Thyroid gland (tissue), 4 donors: ENCODE results near the gene GAREM1. TPM values are rescaled to one million over a fixed set of nuclear protein-coding genes. Genes with fewer than 3 reads are reported as not detected.
A peak's percentile ranks its signal among the peaks of the same experiment; 100 is the strongest.

Source experiments
- DNase-seq, 2 donors: peaks; one replicate each; pipeline ENCODE4 v3.0.0-alpha.2; 2019
- H3K27ac ChIP-seq, 3 donors: fragments of 200-600 bp; sonication (generic); 1 replicate in 2 of 3; 2 replicates in 1 of 3; pipeline ENCODE4 v1.5.1; 2016 to 2019; ENCODE audit warnings: mild to moderate bottlenecking in 1 of 3, moderate library complexity in 1 of 3
- H3K27me3 ChIP-seq: fragments of 200-600 bp; sonication (generic); one replicate; pipeline ENCODE4 v1.5.1; 2019
- H3K36me3 ChIP-seq, 2 donors: fragments of 200-600 bp; sonication (generic); one replicate each; pipeline ENCODE4 v1.5.1; 2016 to 2019
- H3K4me1 ChIP-seq, 2 donors: fragments of 200-600 bp; sonication (generic); one replicate each; pipeline ENCODE4 v1.5.1; 2017 to 2019
- H3K4me3 ChIP-seq, 3 donors: fragments of 200-600 bp; sonication (generic); replicated peaks in 1 of 3; 1 replicate in 2 of 3; 2 replicates in 1 of 3; pipeline ENCODE4 v1.5.1; 2016; ENCODE audit warnings: mild to moderate bottlenecking in 1 of 3
- H3K9me3 ChIP-seq: fragments of 200-600 bp; sonication (generic); one replicate; pipeline ENCODE4 v1.5.1; 2017
- POLR2A ChIP-seq, 2 donors: fragments of 450-650 bp; IDR thresholded peaks; one replicate each; pipeline ENCODE4 v1.6.1; 2017; ENCODE audit warnings: antibody characterized with exemption in 2 of 2, mild to moderate bottlenecking in 2 of 2, moderate library complexity in 1 of 2
- WGBS, 2 donors: methylation state at CpG; one replicate each; pipeline ENCODE4 v1.1.5; 2017; 5-methylcytosine and 5-hydroxymethylcytosine counted together
- intact Hi-C: fragments of 100-400 bp; cut with DNase I; formaldehyde crosslinking; loops from one replicate; pipeline ENCODE4 v1.15.1; 2023
- total RNA-seq, 4 donors: library from RNA; depleted of rRNA; stranded (reverse); fragments of >200 nt; gene quantifications; one replicate each; pipeline ENCODE4 v1.2.3, GENCODE V29; 2016
- TF ChIP-seq, protein P1 (sequence below), 6 experiments: fragments of 200-600 bp in 3 of 6; fragments of 450-650 bp in 3 of 6; sonication (generic) in 3 of 6; IDR thresholded peaks; one replicate each; pipeline ENCODE4 v1.5.1; 2016 to 2019; ENCODE audit warnings: antibody characterized with exemption in 6 of 6, mild to moderate bottlenecking in 2 of 6, inconsistent platforms in 1 of 6, moderate library complexity in 1 of 6

The GAREM1 gene
- total RNA-seq, 4 donors from 2014 or later, result 4.6 to 6.8 (median 5.8) TPM

DNA sequence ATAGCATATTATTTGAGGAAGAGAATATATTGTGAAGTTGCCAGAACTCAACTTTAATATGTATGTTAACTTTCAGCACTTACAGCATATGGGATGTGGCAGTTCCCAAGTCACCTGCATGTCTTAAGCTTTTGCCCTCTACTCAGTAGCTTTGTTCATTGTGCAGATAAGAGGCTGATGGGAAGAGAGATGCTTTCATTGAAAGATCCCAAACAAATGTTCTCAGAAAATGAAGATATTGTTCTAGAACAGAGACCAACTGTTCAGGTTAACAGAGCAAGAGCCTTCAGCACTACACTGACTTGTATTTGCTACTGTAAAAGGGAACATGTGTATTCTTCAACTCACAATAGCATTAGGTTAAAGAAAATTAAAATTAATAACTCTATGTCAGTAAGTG, 28.1 kb downstream of the GAREM1 start:
- H3K9me3 ChIP-seq, result no peaks in the 10 kb centered on the region
- no peak for DNase-seq
- H3K27me3 ChIP-seq, result no peaks in the 10 kb centered on the region
- TF ChIP-seq, protein P1, sequence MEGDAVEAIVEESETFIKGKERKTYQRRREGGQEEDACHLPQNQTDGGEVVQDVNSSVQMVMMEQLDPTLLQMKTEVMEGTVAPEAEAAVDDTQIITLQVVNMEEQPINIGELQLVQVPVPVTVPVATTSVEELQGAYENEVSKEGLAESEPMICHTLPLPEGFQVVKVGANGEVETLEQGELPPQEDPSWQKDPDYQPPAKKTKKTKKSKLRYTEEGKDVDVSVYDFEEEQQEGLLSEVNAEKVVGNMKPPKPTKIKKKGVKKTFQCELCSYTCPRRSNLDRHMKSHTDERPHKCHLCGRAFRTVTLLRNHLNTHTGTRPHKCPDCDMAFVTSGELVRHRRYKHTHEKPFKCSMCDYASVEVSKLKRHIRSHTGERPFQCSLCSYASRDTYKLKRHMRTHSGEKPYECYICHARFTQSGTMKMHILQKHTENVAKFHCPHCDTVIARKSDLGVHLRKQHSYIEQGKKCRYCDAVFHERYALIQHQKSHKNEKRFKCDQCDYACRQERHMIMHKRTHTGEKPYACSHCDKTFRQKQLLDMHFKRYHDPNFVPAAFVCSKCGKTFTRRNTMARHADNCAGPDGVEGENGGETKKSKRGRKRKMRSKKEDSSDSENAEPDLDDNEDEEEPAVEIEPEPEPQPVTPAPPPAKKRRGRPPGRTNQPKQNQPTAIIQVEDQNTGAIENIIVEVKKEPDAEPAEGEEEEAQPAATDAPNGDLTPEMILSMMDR (IDR thresholded peaks at IDR 0.05), result no peak
- no peak for TF ChIP-seq POLR2A (IDR thresholded peaks at IDR 0.05)
- intact Hi-C loops, result no loop called here
- H3K4me1 ChIP-seq, result no peaks in the 10 kb centered on the region
- H3K36me3 ChIP-seq, result no peaks in the 10 kb centered on the region
- H3K27ac ChIP-seq, result no peak overlapping the region
- no peak overlapping the region for H3K4me3 ChIP-seq

DNA sequence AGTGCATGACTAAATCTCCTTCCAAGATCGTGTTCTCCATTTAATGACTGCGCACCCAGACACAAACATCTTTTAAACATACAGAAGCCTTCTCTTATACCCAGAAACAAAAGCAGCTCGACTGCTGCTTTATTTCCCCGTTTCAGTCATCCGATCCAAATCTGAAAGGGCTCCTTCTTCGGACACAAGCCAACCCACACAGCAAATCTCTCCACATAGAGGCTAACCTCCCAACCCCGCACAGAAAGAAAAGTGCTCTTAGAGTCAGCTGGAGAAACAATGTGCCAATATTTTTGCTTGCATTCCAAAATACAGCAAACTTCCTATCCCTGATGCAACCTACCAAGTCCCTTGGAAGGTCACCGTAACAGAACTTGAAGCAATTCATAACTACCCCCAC, 29.1 kb downstream of the GAREM1 start:
- no peak for DNase-seq
- Histone ChIP-seq H3K4me3 (no peak overlapping the region), H3K9me3 (no peaks in the 10 kb centered on the region), H3K27me3 (no peaks in the 10 kb centered on the region), H3K27ac (no peak overlapping the region), H3K4me1 (no peaks in the 10 kb centered on the region), H3K36me3 (no peaks in the 10 kb centered on the region)
- intact Hi-C loops, result no loop called here
- WGBS, 2 donors, result 79 to 81% methylated on average over 8 of the region's 8 CpGs
- no peak for TF ChIP-seq POLR2A (IDR thresholded peaks at IDR 0.05)
- TF ChIP-seq, protein P1 (IDR thresholded peaks at IDR 0.05), result no peak

DNA sequence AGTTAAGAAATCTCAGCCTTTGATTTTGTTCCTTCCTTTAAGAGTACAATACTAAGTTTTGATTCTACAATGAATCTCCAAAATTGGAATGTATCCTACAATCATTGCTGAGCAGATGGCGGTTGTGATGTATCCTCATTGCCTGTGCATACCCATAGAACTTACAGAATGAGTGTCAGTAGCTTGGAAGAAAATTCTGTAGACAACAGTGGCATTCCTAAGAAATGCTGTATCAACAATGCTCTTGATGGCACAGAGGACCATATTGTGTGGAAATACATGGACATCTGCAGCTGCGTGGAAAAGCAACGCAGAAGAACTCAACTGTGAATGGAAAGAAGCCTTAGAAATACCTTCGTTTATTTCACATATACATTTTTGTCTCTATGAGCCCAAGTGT, 30.2 kb downstream of the GAREM1 start:
- Histone ChIP-seq H3K9me3 (no peaks in the 10 kb centered on the region), H3K36me3 (no peaks in the 10 kb centered on the region), H3K4me1 (no peaks in the 10 kb centered on the region), H3K27me3 (no peaks in the 10 kb centered on the region), H3K27ac (no peak overlapping the region), H3K4me3 (no peak overlapping the region)
- intact Hi-C loops, result no loop called here
- no peak for TF ChIP-seq POLR2A (IDR thresholded peaks at IDR 0.05)
- TF ChIP-seq, protein P1 (IDR thresholded peaks at IDR 0.05), result no peak
- no peak for DNase-seq
- WGBS, 2 donors, result 96% methylated on average over 4 of the region's 4 CpGs

DNA sequence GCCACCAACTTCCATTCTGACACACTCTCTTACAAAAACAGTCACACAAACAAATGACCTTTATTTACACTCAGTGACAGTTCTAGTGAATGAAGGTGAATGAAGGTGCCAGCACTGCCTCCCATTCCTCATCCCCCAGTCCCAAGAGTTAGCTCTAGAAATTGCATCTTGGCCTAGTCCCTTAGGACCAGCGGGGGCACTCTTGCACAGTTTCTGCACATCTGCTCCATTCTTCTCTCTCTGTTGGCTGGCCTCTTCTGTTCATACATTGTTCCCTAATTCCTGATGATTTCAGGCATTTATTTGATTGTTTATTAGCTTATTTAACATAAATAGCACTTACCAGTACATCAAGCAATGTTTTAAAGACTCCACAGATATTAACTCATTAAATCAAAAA, 30.9 kb downstream of the GAREM1 start:
- 95 to 100% methylated on average over 1 of the region's 1 CpG for WGBS, 2 donors

DNA sequence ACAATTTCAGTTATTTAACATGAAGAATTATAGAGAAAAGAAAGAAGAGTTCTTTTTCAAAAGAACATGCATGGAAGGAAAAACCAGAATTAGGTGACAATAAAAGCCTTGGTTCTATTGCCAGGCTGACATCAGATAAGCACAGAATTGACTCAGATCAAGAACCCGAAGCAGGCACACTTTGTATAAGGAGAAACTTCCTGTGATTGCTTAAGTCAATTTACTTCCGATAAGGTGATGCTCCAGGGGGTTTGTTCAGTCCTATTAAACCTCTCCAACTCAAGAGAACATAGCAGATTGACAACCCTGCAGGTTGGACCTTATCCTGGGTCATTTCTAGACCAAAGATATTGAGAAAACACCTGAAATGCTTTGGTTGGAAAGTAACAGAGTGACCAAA, 31.4 kb downstream of the GAREM1 start:
- 82% methylated on average over 2 of the region's 2 CpGs for WGBS, 2 donors
- no peak overlapping the region for H3K4me3 ChIP-seq
- no peaks in the 10 kb centered on the region for H3K36me3 ChIP-seq
- DNase-seq, result no peak
- no peak overlapping the region for H3K27ac ChIP-seq
- H3K9me3 ChIP-seq, result no peaks in the 10 kb centered on the region
- no peaks in the 10 kb centered on the region for H3K27me3 ChIP-seq
- no peak for TF ChIP-seq POLR2A (IDR thresholded peaks at IDR 0.05)
- H3K4me1 ChIP-seq, result no peaks in the 10 kb centered on the region
- intact Hi-C loops, result no loop called here

More for the DNA sequence above, 30.9 kb downstream of the GAREM1 start:
- no peak overlapping the region for H3K27ac ChIP-seq
- no peaks in the 10 kb centered on the region for H3K36me3 ChIP-seq
- TF ChIP-seq POLR2A (IDR thresholded peaks at IDR 0.05), result no peak
- TF ChIP-seq, protein P1 (IDR thresholded peaks at IDR 0.05), result peak in 1 of 6 experiments; percentile 23
- peak in 1 of 2 donors; percentile 7 for DNase-seq
- no peaks in the 10 kb centered on the region for H3K4me1 ChIP-seq
- H3K4me3 ChIP-seq, result no peak overlapping the region
- H3K9me3 ChIP-seq, result no peaks in the 10 kb centered on the region
- no peaks in the 10 kb centered on the region for H3K27me3 ChIP-seq
- intact Hi-C loops, result no loop called here

DNA sequence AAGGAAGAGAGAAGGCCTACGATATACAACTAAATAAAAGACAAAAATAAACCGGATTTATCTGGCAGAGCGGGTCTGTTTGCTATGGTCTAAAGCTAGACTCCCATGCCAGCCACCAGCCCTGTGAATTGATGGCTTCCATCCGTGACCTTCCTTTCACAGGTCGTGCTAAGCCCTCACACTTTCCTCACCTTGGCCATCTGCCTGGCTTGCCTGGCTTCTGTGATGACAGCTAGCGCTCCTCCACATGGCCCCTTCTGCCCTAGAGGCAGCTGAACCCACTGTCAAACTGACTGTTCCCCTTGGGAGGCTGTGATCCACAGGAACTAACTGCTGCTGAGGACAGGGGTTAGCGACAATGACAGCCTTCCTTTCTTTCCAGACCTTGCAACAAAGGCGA, 32.5 kb downstream of the GAREM1 start:
- H3K27me3 ChIP-seq, result no peaks in the 10 kb centered on the region
- H3K9me3 ChIP-seq, result no peaks in the 10 kb centered on the region
- WGBS, 2 donors, result 67 to 83% methylated on average over 8 of the region's 8 CpGs
- no peak overlapping the region for H3K27ac ChIP-seq
- intact Hi-C loops, result no loop called here
- H3K4me1 ChIP-seq, result no peaks in the 10 kb centered on the region
- H3K36me3 ChIP-seq, result no peaks in the 10 kb centered on the region
- TF ChIP-seq, protein P1 (IDR thresholded peaks at IDR 0.05), result no peak
- TF ChIP-seq POLR2A (IDR thresholded peaks at IDR 0.05), result no peak
- no peak overlapping the region for H3K4me3 ChIP-seq
- no peak for DNase-seq
